ENCODE data around the gene GRIP2.

Gene GRIP2

GRCh38 chr3:14512942-14513327, 27.2 kb downstream of the GRIP2 start:
- no peak overlapping the region for H3K4me3 ChIP-seq (ENCODE audit: low read depth, low read length)
- H2BK12ac ChIP-seq (ENCODE audit: low read length), result no peak overlapping the region
- no peaks in the 10 kb centered on the region for H3K4me1 ChIP-seq (ENCODE audit: control insufficient read depth in 1 of 2, insufficient read depth in 2 of 2, low read length in 2 of 2)
- H4K91ac ChIP-seq (ENCODE audit: low read depth, low read length), result no peak overlapping the region
- no peak overlapping the region for H3K23ac ChIP-seq (ENCODE audit: low read length)
- H4K8ac ChIP-seq (ENCODE audit: low read depth, low read length), result no peak overlapping the region
- no peak overlapping the region for H3K27ac ChIP-seq (ENCODE audit: low read depth, low read length)
- no peak overlapping the region for H3K9ac ChIP-seq (ENCODE audit: low read length)
- H3K14ac ChIP-seq (ENCODE audit: low read length), result no peak overlapping the region
- no peak overlapping the region for H2AFZ ChIP-seq (ENCODE audit: insufficient read depth, low read length, poor library complexity)
- H3K36me3 ChIP-seq (ENCODE audit: control insufficient read depth in 1 of 2, insufficient read depth in 2 of 2, low read length in 2 of 2), result no peaks in the 10 kb centered on the region
- H3K27me3 ChIP-seq (ENCODE audit: insufficient read depth, low read length), result no peaks in the 10 kb centered on the region
- no peaks in the 10 kb centered on the region for H3K79me1 ChIP-seq (ENCODE audit: low read length)
- no peaks in the 10 kb centered on the region for H3K9me3 ChIP-seq (ENCODE audit: insufficient read depth, low read depth, low read length)
- no peak overlapping the region for H3K4ac ChIP-seq (ENCODE audit: low read depth, low read length)
- no peak overlapping the region for H2BK5ac ChIP-seq (ENCODE audit: low read depth, low read length, poor library complexity)
- DNase-seq, result peak in 1 of 2 donors; percentile 46
- H3K4me2 ChIP-seq (ENCODE audit: low read length), result no peak overlapping the region
- no peak overlapping the region for H4K12ac ChIP-seq (ENCODE audit: low read depth, low read length)
- H3K79me2 ChIP-seq (ENCODE audit: control insufficient read depth, insufficient read depth, low read length, poor library complexity), result no peaks in the 10 kb centered on the region
- H2BK120ac ChIP-seq (ENCODE audit: insufficient read depth, low read length, poor library complexity), result no peak overlapping the region
- no peak overlapping the region for H3K18ac ChIP-seq (ENCODE audit: low read length)
- H2AK5ac ChIP-seq (ENCODE audit: low read length), result no peak overlapping the region
- no CpG with 5 or more reads among the region's 9 CpGs for WGBS (ENCODE audit: extremely low coverage, insufficient coverage, insufficient read length)

GRCh38 chr3:14512281-14512941, 27.7 kb downstream of the GRIP2 start:
- no peak for DNase-seq
- Histone ChIP-seq H3K79me2 (ENCODE audit: control insufficient read depth, insufficient read depth, low read length, poor library complexity) (no peaks in the 10 kb centered on the region), H4K12ac (ENCODE audit: low read depth, low read length) (no peak overlapping the region), H3K18ac (ENCODE audit: low read length) (no peak overlapping the region), H3K27me3 (ENCODE audit: insufficient read depth, low read length) (no peaks in the 10 kb centered on the region), H3K4ac (ENCODE audit: low read depth, low read length) (no peak overlapping the region), H4K91ac (ENCODE audit: low read depth, low read length) (no peak overlapping the region), H3K27ac (ENCODE audit: low read depth, low read length) (no peak overlapping the region), H3K4me2 (ENCODE audit: low read length) (no peak overlapping the region), H3K4me1 (ENCODE audit: control insufficient read depth in 1 of 2, insufficient read depth in 2 of 2, low read length in 2 of 2) (no peaks in the 10 kb centered on the region), H3K36me3 (ENCODE audit: control insufficient read depth in 1 of 2, insufficient read depth in 2 of 2, low read length in 2 of 2) (no peaks in the 10 kb centered on the region), H2AK5ac (ENCODE audit: low read length) (no peak overlapping the region), H3K9me3 (ENCODE audit: insufficient read depth, low read depth, low read length) (no peaks in the 10 kb centered on the region), H3K23ac (ENCODE audit: low read length) (no peak overlapping the region), H3K4me3 (ENCODE audit: low read depth, low read length) (no peak overlapping the region), H4K8ac (ENCODE audit: low read depth, low read length) (no peak overlapping the region), H3K14ac (ENCODE audit: low read length) (no peak overlapping the region), H2AFZ (ENCODE audit: insufficient read depth, low read length, poor library complexity) (no peak overlapping the region), H2BK120ac (ENCODE audit: insufficient read depth, low read length, poor library complexity) (no peak overlapping the region), H3K9ac (ENCODE audit: low read length) (no peak overlapping the region), H2BK5ac (ENCODE audit: low read depth, low read length, poor library complexity) (no peak overlapping the region), H2BK12ac (ENCODE audit: low read length) (no peak overlapping the region), H3K79me1 (ENCODE audit: low read length) (no peaks in the 10 kb centered on the region)
- WGBS (ENCODE audit: extremely low coverage, insufficient coverage, insufficient read length), result no CpG with 5 or more reads among the region's 19 CpGs

- Histone ChIP-seq H2BK5ac (ENCODE audit: low read depth, low read length, poor library complexity) (no peak overlapping the region), H3K23ac (ENCODE audit: low read length) (no peak overlapping the region)
These were observed 28.4 kb downstream of the GRIP2 start for GRCh38 chr3:14511623-14512280.

GRCh38 chr3:14510838-14511622, 29.1 kb downstream of the GRIP2 start:
- H3K9ac ChIP-seq (ENCODE audit: low read length), result no peak overlapping the region
- no CpG with 5 or more reads among the region's 23 CpGs for WGBS (ENCODE audit: extremely low coverage, insufficient coverage, insufficient read length)
- H3K79me2 ChIP-seq (ENCODE audit: control insufficient read depth, insufficient read depth, low read length, poor library complexity), result no peaks in the 10 kb centered on the region
- H3K4me3 ChIP-seq (ENCODE audit: low read depth, low read length), result no peak overlapping the region
- no peak overlapping the region for H2AFZ ChIP-seq (ENCODE audit: insufficient read depth, low read length, poor library complexity)
- H3K4ac ChIP-seq (ENCODE audit: low read depth, low read length), result no peak overlapping the region
- no peak overlapping the region for H4K8ac ChIP-seq (ENCODE audit: low read depth, low read length)
- no peaks in the 10 kb centered on the region for H3K27me3 ChIP-seq (ENCODE audit: insufficient read depth, low read length)
- H3K23ac ChIP-seq (ENCODE audit: low read length), result no peak overlapping the region
- H4K91ac ChIP-seq (ENCODE audit: low read depth, low read length), result no peak overlapping the region
- no peak overlapping the region for H3K27ac ChIP-seq (ENCODE audit: low read depth, low read length)
- no peak overlapping the region for H3K14ac ChIP-seq (ENCODE audit: low read length)
- H2BK12ac ChIP-seq (ENCODE audit: low read length), result no peak overlapping the region
- H2BK5ac ChIP-seq (ENCODE audit: low read depth, low read length, poor library complexity), result no peak overlapping the region
- no peak overlapping the region for H4K12ac ChIP-seq (ENCODE audit: low read depth, low read length)
- H3K4me2 ChIP-seq (ENCODE audit: low read length), result no peak overlapping the region
- no peak overlapping the region for H2BK120ac ChIP-seq (ENCODE audit: insufficient read depth, low read length, poor library complexity)
- DNase-seq, result peak in 1 of 2 donors; percentile 8
- H2AK5ac ChIP-seq (ENCODE audit: low read length), result no peak overlapping the region
- H3K79me1 ChIP-seq (ENCODE audit: low read length), result no peaks in the 10 kb centered on the region
- H3K4me1 ChIP-seq (ENCODE audit: control insufficient read depth in 1 of 2, insufficient read depth in 2 of 2, low read length in 2 of 2), result no peaks in the 10 kb centered on the region
- H3K18ac ChIP-seq (ENCODE audit: low read length), result no peak overlapping the region
- no peaks in the 10 kb centered on the region for H3K36me3 ChIP-seq (ENCODE audit: control insufficient read depth in 1 of 2, insufficient read depth in 2 of 2, low read length in 2 of 2)
- no peaks in the 10 kb centered on the region for H3K9me3 ChIP-seq (ENCODE audit: insufficient read depth, low read depth, low read length)

More at GRCh38 chr3:14511623-14512280, 28.4 kb downstream of the GRIP2 start:
- H3K79me1 ChIP-seq (ENCODE audit: low read length), result no peaks in the 10 kb centered on the region
- no peaks in the 10 kb centered on the region for H3K79me2 ChIP-seq (ENCODE audit: control insufficient read depth, insufficient read depth, low read length, poor library complexity)
- H4K8ac ChIP-seq (ENCODE audit: low read depth, low read length), result no peak overlapping the region
- H3K18ac ChIP-seq (ENCODE audit: low read length), result no peak overlapping the region
- WGBS (ENCODE audit: extremely low coverage, insufficient coverage, insufficient read length), result no CpG with 5 or more reads among the region's 12 CpGs
- no peak overlapping the region for H2BK12ac ChIP-seq (ENCODE audit: low read length)
- H3K27me3 ChIP-seq (ENCODE audit: insufficient read depth, low read length), result no peaks in the 10 kb centered on the region
- no peak overlapping the region for H3K14ac ChIP-seq (ENCODE audit: low read length)
- H4K91ac ChIP-seq (ENCODE audit: low read depth, low read length), result no peak overlapping the region
- H3K4ac ChIP-seq (ENCODE audit: low read depth, low read length), result no peak overlapping the region
- H2BK120ac ChIP-seq (ENCODE audit: insufficient read depth, low read length, poor library complexity), result no peak overlapping the region
- no peaks in the 10 kb centered on the region for H3K4me1 ChIP-seq (ENCODE audit: control insufficient read depth in 1 of 2, insufficient read depth in 2 of 2, low read length in 2 of 2)
- H4K12ac ChIP-seq (ENCODE audit: low read depth, low read length), result no peak overlapping the region
- no peak overlapping the region for H3K9ac ChIP-seq (ENCODE audit: low read length)
- H3K4me3 ChIP-seq (ENCODE audit: low read depth, low read length), result no peak overlapping the region
- no peak overlapping the region for H3K27ac ChIP-seq (ENCODE audit: low read depth, low read length)
- H3K9me3 ChIP-seq (ENCODE audit: insufficient read depth, low read depth, low read length), result no peaks in the 10 kb centered on the region
- no peak overlapping the region for H2AK5ac ChIP-seq (ENCODE audit: low read length)
- H3K36me3 ChIP-seq (ENCODE audit: control insufficient read depth in 1 of 2, insufficient read depth in 2 of 2, low read length in 2 of 2), result no peaks in the 10 kb centered on the region
- H2AFZ ChIP-seq (ENCODE audit: insufficient read depth, low read length, poor library complexity), result no peak overlapping the region
- DNase-seq, result no peak
- H3K4me2 ChIP-seq (ENCODE audit: low read length), result no peak overlapping the region
